NCI-H2029 (cell line): ENCODE results near the gene GGACT.

ENCODE experiments used
- DNase-seq: peaks from one replicate; lab custom pipeline; 2025; lab: John Stamatoyannopoulos, UW

GGACT gene

GRCh38 chr13:100513171-100513570 is 75.4 kb downstream of the GGACT start:
- no peak for DNase-seq

- no peak for DNase-seq
These were observed 76.2 kb downstream of the GGACT start for GRCh38 chr13:100512422-100512821.

GRCh38 chr13:100511466-100511865 is 77.1 kb downstream of the GGACT start:
- DNase-seq = no peak

GRCh38 chr13:100510208-100510957 is 78.2 kb downstream of the GGACT start:
- DNase-seq = no peak

- DNase-seq = no peak
These were observed 79.6 kb downstream of the GGACT start for GRCh38 chr13:100508996-100509395.

GRCh38 chr13:100508455-100508854 is 80.1 kb downstream of the GGACT start:
- DNase-seq = no peak

- DNase-seq = no peak
These were observed 81.8 kb downstream of the GGACT start for GRCh38 chr13:100506600-100507422.

GRCh38 chr13:100506154-100506553 is 82.4 kb downstream of the GGACT start:
- DNase-seq = no peak

GRCh38 chr13:100503622-100504021 is 85.0 kb downstream of the GGACT start:
- DNase-seq = no peak

GRCh38 chr13:100502446-100502845 is 86.1 kb downstream of the GGACT start:
- no peak for DNase-seq

- no peak for DNase-seq
These were observed 91.2 kb downstream of the GGACT start for GRCh38 chr13:100497389-100497788.

- no peak for DNase-seq
These were observed 93.1 kb downstream of the GGACT start for GRCh38 chr13:100495455-100495854.

GRCh38 chr13:100493418-100493817 is 95.2 kb downstream of the GGACT start:
- no peak for DNase-seq

- DNase-seq = no peak
These were observed 97.3 kb downstream of the GGACT start for GRCh38 chr13:100491164-100491842.

GRCh38 chr13:100490692-100491091 is 97.9 kb downstream of the GGACT start:
- peak; percentile 77 for DNase-seq

GRCh38 chr13:100485265-100485664 is 103.3 kb downstream of the GGACT start:
- DNase-seq = no peak

- no peak for DNase-seq
These were observed 103.9 kb downstream of the GGACT start for GRCh38 chr13:100484702-100485101.

GRCh38 chr13:100483841-100484381 is 104.7 kb downstream of the GGACT start:
- no peak for DNase-seq

GRCh38 chr13:100483139-100483538 is 105.5 kb downstream of the GGACT start:
- no peak for DNase-seq

GRCh38 chr13:100480676-100481075 is 107.9 kb downstream of the GGACT start:
- DNase-seq = no peak
